ENCODE measurements around the gene PREX1. TPM values are rescaled to one million over a fixed set of nuclear protein-coding genes. Genes with fewer than 3 reads are reported as not detected.

PREX1 gene
- total and polyA plus RNA-seq, 2 donors (not counting 3 experiments of a cell fraction or from before 2014, with no cell fraction given) = 51.3 to 72.9 TPM

DNA sequence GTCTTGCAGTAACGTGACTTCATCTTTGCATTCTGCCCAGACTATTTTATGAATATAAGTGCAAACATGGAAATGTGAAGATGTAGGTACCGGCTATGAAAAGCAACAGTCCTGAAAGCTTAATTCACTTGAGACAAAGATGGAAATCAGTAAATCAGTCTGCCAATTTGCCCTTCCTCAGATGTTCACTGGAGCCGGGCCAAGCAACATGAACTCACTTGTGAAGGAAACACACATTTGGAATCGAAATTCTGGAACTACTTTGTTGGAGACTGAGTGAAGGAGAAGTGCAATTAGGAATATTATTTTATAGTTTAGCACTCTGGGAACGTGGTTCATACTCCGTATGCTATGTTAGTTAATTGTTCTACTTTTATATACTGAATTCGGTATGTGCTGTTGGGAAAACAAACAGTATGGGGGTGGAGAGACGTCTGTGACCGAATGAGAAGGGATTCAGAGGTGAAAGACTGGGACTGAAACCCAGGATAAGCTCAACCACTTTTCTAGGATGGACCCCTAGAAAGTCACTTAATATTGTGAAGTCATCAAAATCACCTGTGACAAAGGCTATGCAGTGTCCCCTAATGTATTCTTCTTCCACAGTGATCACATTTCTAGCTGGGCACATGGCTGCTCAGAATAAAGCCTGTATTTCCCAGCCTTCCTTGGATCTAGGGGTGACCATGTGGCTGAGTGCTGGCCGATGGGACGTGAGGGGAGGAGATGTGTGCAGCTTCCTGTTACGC, 95.5 kb downstream of the PREX1 start:
- DNase-seq (ENCODE audit: low read depth, low spot score) (peak; percentile 48), FAIRE-seq (no peak)
- no peak overlapping the region for H2AFZ ChIP-seq (ENCODE audit: low read depth, low read length)
- H3K4me1 ChIP-seq (ENCODE audit: control insufficient read depth, extremely low read depth, insufficient read depth, low read length) = peaks cover 4% of the 10 kb centered on the region
- no peak overlapping the region for H3K9ac ChIP-seq (replicated peaks; ENCODE audit: extremely low read depth, insufficient read depth, low read length)
- no peaks in the 10 kb centered on the region for H3K9me1 ChIP-seq (replicated peaks; ENCODE audit: control insufficient read depth, extremely low read depth, insufficient read depth, low read length)
- no peaks in the 10 kb centered on the region for H3K27me3 ChIP-seq (ENCODE audit: control insufficient read depth in 2 of 2, insufficient read depth in 2 of 2, low read length in 2 of 2)
- ChIA-PET POLR2A (no interaction called here), CTCF (no interaction called here)
- no peak overlapping the region for H3K4me3 ChIP-seq (replicated peaks in 1 of 3; ENCODE audit: insufficient read depth in 1 of 3, low read depth in 1 of 3, low read length in 3 of 3)
- intact Hi-C loops (cut with micrococcal nuclease) (no loop called here), dilution Hi-C loops (cut with MboI; ENCODE audit: extremely low pct_ligation_motif_present, low sequenced_read_pairs) (no loop called here)
- H3K4me2 ChIP-seq (ENCODE audit: insufficient read depth, low read length) = no peak overlapping the region
- H3K9me3 ChIP-seq (replicated peaks; ENCODE audit: control insufficient read depth, insufficient read depth, low read length) = no peaks in the 10 kb centered on the region
- no peak overlapping the region for H3K27ac ChIP-seq (ENCODE audit: insufficient read depth, low read depth, low read length)
- peaks cover 21% of the 10 kb centered on the region for H3K79me2 ChIP-seq (ENCODE audit: control insufficient read depth, insufficient read depth, low read length)
- no TSS peak for BruUV-seq (replicated peaks)
- H4K20me1 ChIP-seq (replicated peaks; ENCODE audit: control insufficient read depth, extremely low read depth, insufficient read depth, low read length) = no peaks in the 10 kb centered on the region
- no peak for TF ChIP-seq GATA2 (IDR thresholded peaks at IDR 0.05; ENCODE audit: insufficient read depth, insufficient read length, low read depth, low read length)
- no peak for TF ChIP-seq JUN (IDR thresholded peaks at IDR 0.05; ENCODE audit: borderline replicate concordance, insufficient read depth, insufficient read length, low read depth)
- TF ChIP-seq FOS (IDR thresholded peaks at IDR 0.05; ENCODE audit: borderline replicate concordance, insufficient read depth, low read length) = no peak
- TF ChIP-seq EZH2 (IDR thresholded peaks at IDR 0.05; ENCODE audit: borderline replicate concordance, low read depth, low read length, severe bottlenecking) = no peak
- TF ChIP-seq, protein P1, sequence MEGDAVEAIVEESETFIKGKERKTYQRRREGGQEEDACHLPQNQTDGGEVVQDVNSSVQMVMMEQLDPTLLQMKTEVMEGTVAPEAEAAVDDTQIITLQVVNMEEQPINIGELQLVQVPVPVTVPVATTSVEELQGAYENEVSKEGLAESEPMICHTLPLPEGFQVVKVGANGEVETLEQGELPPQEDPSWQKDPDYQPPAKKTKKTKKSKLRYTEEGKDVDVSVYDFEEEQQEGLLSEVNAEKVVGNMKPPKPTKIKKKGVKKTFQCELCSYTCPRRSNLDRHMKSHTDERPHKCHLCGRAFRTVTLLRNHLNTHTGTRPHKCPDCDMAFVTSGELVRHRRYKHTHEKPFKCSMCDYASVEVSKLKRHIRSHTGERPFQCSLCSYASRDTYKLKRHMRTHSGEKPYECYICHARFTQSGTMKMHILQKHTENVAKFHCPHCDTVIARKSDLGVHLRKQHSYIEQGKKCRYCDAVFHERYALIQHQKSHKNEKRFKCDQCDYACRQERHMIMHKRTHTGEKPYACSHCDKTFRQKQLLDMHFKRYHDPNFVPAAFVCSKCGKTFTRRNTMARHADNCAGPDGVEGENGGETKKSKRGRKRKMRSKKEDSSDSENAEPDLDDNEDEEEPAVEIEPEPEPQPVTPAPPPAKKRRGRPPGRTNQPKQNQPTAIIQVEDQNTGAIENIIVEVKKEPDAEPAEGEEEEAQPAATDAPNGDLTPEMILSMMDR (IDR thresholded peaks at IDR 0.05; ENCODE audit: extremely low read depth in 1 of 2, insufficient read depth in 1 of 2, low read depth in 1 of 2, low read length in 2 of 2) = no peak
- no peak for TF ChIP-seq POLR2A (IDR thresholded peaks at IDR 0.05; ENCODE audit: low read depth, low read length)
- TF ChIP-seq, protein P2, sequence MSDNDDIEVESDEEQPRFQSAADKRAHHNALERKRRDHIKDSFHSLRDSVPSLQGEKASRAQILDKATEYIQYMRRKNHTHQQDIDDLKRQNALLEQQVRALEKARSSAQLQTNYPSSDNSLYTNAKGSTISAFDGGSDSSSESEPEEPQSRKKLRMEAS (IDR thresholded peaks at IDR 0.05; ENCODE audit: insufficient read depth, insufficient read length) = no peak
- TF ChIP-seq MYC (IDR thresholded peaks at IDR 0.05; ENCODE audit: low read depth, low read length) = no peak
- TF ChIP-seq POLR2AphosphoS5 (IDR thresholded peaks at IDR 0.05; ENCODE audit: insufficient read depth, low read depth, low read length) = no peak
- peaks cover 4 to 17% of the 10 kb centered on the region in 2 experiments for H3K36me3 ChIP-seq (ENCODE audit: control insufficient read depth in 2 of 2, extremely low read depth in 1 of 2, insufficient read depth in 2 of 2, low read length in 2 of 2)
